ENCODE data around the gene FIGLA. TPM values are rescaled to one million over a fixed set of nuclear protein-coding genes. Genes with fewer than 3 reads are reported as not detected.
A peak's percentile ranks its signal among the peaks of the same experiment; 100 is the strongest.

Gene FIGLA, protein sequence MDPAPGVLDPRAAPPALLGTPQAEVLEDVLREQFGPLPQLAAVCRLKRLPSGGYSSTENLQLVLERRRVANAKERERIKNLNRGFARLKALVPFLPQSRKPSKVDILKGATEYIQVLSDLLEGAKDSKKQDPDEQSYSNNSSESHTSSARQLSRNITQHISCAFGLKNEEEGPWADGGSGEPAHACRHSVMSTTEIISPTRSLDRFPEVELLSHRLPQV
- not detected for polyA plus RNA-seq (2013, experiment 1 of 2)
- polyA plus RNA-seq (2013, experiment 2 of 2), result not detected

GRCh38 chr2:70790136-70790828 lies at the start of gene FIGLA:
Gene FIGLA, minus strand, starts transcription at chr2:70790643. Its CDS starts 5 bp downstream, at chr2:70790638.
- Histone ChIP-seq H3K4me1 (ENCODE audit: control insufficient read depth, low read depth, low read length) (no peaks in the 10 kb centered on the region), H2BK120ac (ENCODE audit: low read depth, low read length) (no peak within 1 kb of the TSS), H3K4ac (ENCODE audit: low read depth, low read length) (no peak within 1 kb of the TSS), H4K8ac (ENCODE audit: low read depth, low read length) (no peak within 1 kb of the TSS), H2BK15ac (replicated peaks; ENCODE audit: low read depth) (no peak within 1 kb of the TSS), H3K79me2 (ENCODE audit: control insufficient read depth, insufficient read depth, low read length) (no peaks in the 10 kb centered on the region), H3K79me1 (ENCODE audit: low read length) (no peaks in the 10 kb centered on the region), H3K27me3 (ENCODE audit: insufficient read depth, low read length, poor library complexity) (peaks cover 29% of the 10 kb centered on the region), H2BK5ac (ENCODE audit: low read length) (no peak within 1 kb of the TSS), H3K36me3 (ENCODE audit: control insufficient read depth, insufficient read depth, low read length) (no peaks in the 10 kb centered on the region), H3K9ac (ENCODE audit: low read length) (no peak within 1 kb of the TSS), H4K5ac (ENCODE audit: low read length) (no peak within 1 kb of the TSS), H3K27ac (ENCODE audit: low read depth, low read length) (no peak within 1 kb of the TSS), H3K4me2 (ENCODE audit: low read length) (peak within 1 kb of the TSS; percentile 16), H3K4me3 (ENCODE audit: low read length) (no peak within 1 kb of the TSS), H3K56ac (ENCODE audit: low read length) (no peak within 1 kb of the TSS), H3K18ac (ENCODE audit: low read length) (no peak within 1 kb of the TSS), H3K23ac (ENCODE audit: low read length) (no peak within 1 kb of the TSS), H2AK5ac (ENCODE audit: low read length) (no peak within 1 kb of the TSS)
- DNase-seq, result peak; percentile 45
- WGBS (ENCODE audit: extremely low coverage, insufficient coverage, low lambda C conversion rate), result no CpG with 5 or more reads among the region's 69 CpGs

DNA sequence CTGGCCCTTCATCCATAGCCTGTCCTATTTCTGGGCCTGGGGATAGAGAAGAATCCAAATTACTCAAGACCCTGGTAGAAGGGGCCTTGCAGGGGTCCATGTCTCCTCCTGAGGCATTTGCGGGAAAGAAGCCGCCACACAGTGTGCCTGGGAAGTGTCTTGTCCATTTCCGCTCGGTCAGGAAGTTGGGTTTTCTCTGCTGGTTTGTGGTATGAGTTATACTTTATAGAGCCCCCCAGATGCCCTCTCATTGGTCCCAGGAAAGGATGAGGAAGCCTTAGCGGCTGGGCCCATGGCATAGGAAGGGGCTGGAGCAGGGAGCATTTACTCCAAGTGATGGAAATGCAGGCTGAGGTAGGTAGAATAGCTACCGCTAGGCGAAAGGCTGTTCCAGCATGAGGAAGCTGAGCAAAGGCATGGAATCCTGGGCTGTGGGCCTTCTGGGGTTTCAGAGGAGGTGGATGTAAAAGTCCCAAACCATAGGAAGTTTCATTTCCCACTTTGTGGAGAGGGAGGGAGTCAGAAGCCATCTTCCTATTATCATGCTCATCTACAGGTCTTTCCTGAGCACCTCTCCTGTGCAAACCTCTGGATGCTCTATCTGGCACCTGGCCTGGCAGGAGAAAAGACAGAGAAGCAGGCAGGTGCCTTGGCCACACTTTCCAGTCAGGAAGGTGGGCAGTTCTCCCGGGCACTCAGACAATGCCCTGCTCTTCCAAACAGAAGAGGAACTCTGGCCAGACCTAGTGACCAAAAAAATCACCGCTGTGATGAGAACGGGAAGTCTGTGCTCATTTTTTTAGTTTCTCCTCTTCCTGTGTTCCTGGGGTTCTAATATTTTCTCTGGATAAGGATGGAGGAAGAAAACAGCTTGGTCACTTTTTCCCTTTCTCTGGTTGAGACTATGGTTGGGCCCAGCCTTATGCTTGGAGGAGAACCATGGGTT lies 47.8 kb upstream of the FIGLA start:
- no peak overlapping the region for H3K18ac ChIP-seq (ENCODE audit: low read length)
- no peak overlapping the region for H4K5ac ChIP-seq (ENCODE audit: low read length)
- no peak overlapping the region for H3K23ac ChIP-seq (ENCODE audit: low read length)
- H3K79me1 ChIP-seq (ENCODE audit: low read length), result no peaks in the 10 kb centered on the region
- no peak overlapping the region for H2BK15ac ChIP-seq (replicated peaks; ENCODE audit: low read depth)
- no peak for DNase-seq
- no peak overlapping the region for H3K27ac ChIP-seq (ENCODE audit: low read depth, low read length)
- no peak overlapping the region for H3K4me2 ChIP-seq (ENCODE audit: low read length)
- no peak overlapping the region for H3K56ac ChIP-seq (ENCODE audit: low read length)
- H3K9ac ChIP-seq (ENCODE audit: low read length), result no peak overlapping the region
- no peaks in the 10 kb centered on the region for H3K36me3 ChIP-seq (ENCODE audit: control insufficient read depth, insufficient read depth, low read length)
- no peaks in the 10 kb centered on the region for H3K4me1 ChIP-seq (ENCODE audit: control insufficient read depth, low read depth, low read length)
- H2AK5ac ChIP-seq (ENCODE audit: low read length), result no peak overlapping the region
- H3K4ac ChIP-seq (ENCODE audit: low read depth, low read length), result no peak overlapping the region
- H3K27me3 ChIP-seq (ENCODE audit: insufficient read depth, low read length, poor library complexity), result no peaks in the 10 kb centered on the region
- no peaks in the 10 kb centered on the region for H3K79me2 ChIP-seq (ENCODE audit: control insufficient read depth, insufficient read depth, low read length)
- no peak overlapping the region for H3K4me3 ChIP-seq (ENCODE audit: low read length)
- no CpG with 5 or more reads among the region's 10 CpGs for WGBS (ENCODE audit: extremely low coverage, insufficient coverage, low lambda C conversion rate)
- no peak overlapping the region for H4K8ac ChIP-seq (ENCODE audit: low read depth, low read length)
- H2BK120ac ChIP-seq (ENCODE audit: low read depth, low read length), result no peak overlapping the region
- no peak overlapping the region for H2BK5ac ChIP-seq (ENCODE audit: low read length)

DNA sequence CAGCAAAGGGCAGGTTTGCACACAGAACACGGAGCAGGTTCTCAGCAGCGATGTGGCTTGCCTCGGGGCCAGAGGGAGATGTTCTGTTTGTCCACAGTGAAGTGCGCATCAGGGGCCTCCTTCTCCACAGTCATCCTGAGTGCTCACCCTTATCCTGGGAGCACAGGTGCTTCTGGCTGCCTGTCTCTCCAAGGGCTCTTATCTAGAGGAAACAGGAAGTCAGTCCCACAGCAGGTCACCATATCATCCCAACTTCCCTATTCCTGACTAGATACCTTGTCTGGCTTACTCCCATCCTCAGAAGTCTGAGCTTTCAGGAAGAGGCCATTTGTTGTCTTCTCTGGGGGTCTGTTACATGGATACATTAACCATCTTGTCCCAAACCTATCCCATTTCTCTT lies 45.2 kb upstream of the FIGLA start, which contains the start of gene CD207:
CD207 (minus strand) TSS at position 174 of the 400 bp plus-strand sequence; CDS start at position 134, 40 bp downstream.
- no peak within 1 kb of the TSS for H2BK15ac ChIP-seq (replicated peaks; ENCODE audit: low read depth)
- no peak within 1 kb of the TSS for H2BK120ac ChIP-seq (ENCODE audit: low read depth, low read length)
- no peak within 1 kb of the TSS for H4K5ac ChIP-seq (ENCODE audit: low read length)
- no peak within 1 kb of the TSS for H3K23ac ChIP-seq (ENCODE audit: low read length)
- no peak for DNase-seq
- H3K4ac ChIP-seq (ENCODE audit: low read depth, low read length), result no peak within 1 kb of the TSS
- no peak within 1 kb of the TSS for H2AK5ac ChIP-seq (ENCODE audit: low read length)
- no peak within 1 kb of the TSS for H3K56ac ChIP-seq (ENCODE audit: low read length)
- no peaks in the 10 kb centered on the region for H3K36me3 ChIP-seq (ENCODE audit: control insufficient read depth, insufficient read depth, low read length)
- H3K9ac ChIP-seq (ENCODE audit: low read length), result no peak within 1 kb of the TSS
- no peaks in the 10 kb centered on the region for H3K79me1 ChIP-seq (ENCODE audit: low read length)
- H3K18ac ChIP-seq (ENCODE audit: low read length), result no peak within 1 kb of the TSS
- no peaks in the 10 kb centered on the region for H3K79me2 ChIP-seq (ENCODE audit: control insufficient read depth, insufficient read depth, low read length)
- no peak within 1 kb of the TSS for H4K8ac ChIP-seq (ENCODE audit: low read depth, low read length)
- H3K4me1 ChIP-seq (ENCODE audit: control insufficient read depth, low read depth, low read length), result no peaks in the 10 kb centered on the region
- H3K4me2 ChIP-seq (ENCODE audit: low read length), result no peak within 1 kb of the TSS
- no CpG with 5 or more reads among the region's 4 CpGs for WGBS (ENCODE audit: extremely low coverage, insufficient coverage, low lambda C conversion rate)
- no peak within 1 kb of the TSS for H2BK5ac ChIP-seq (ENCODE audit: low read length)
- no peak within 1 kb of the TSS for H3K4me3 ChIP-seq (ENCODE audit: low read length)
- H3K27me3 ChIP-seq (ENCODE audit: insufficient read depth, low read length, poor library complexity), result no peaks in the 10 kb centered on the region
- no peak within 1 kb of the TSS for H3K27ac ChIP-seq (ENCODE audit: low read depth, low read length)

- no peaks in the 10 kb centered on the region for H3K27me3 ChIP-seq (ENCODE audit: insufficient read depth, low read length, poor library complexity)
- no CpG with 5 or more reads among the region's 4 CpGs for WGBS (ENCODE audit: extremely low coverage, insufficient coverage, low lambda C conversion rate)
- H3K36me3 ChIP-seq (ENCODE audit: control insufficient read depth, insufficient read depth, low read length), result no peaks in the 10 kb centered on the region
- H3K9ac ChIP-seq (ENCODE audit: low read length), result no peak overlapping the region
- H2AK5ac ChIP-seq (ENCODE audit: low read length), result no peak overlapping the region
- H3K4me1 ChIP-seq (ENCODE audit: control insufficient read depth, low read depth, low read length), result no peaks in the 10 kb centered on the region
- H3K79me2 ChIP-seq (ENCODE audit: control insufficient read depth, insufficient read depth, low read length), result no peaks in the 10 kb centered on the region
- no peak overlapping the region for H3K56ac ChIP-seq (ENCODE audit: low read length)
- no peak overlapping the region for H2BK15ac ChIP-seq (replicated peaks; ENCODE audit: low read depth)
- no peak overlapping the region for H3K4me2 ChIP-seq (ENCODE audit: low read length)
- H3K4ac ChIP-seq (ENCODE audit: low read depth, low read length), result no peak overlapping the region
- DNase-seq, result no peak
- no peak overlapping the region for H3K27ac ChIP-seq (ENCODE audit: low read depth, low read length)
- H3K79me1 ChIP-seq (ENCODE audit: low read length), result no peaks in the 10 kb centered on the region
- H4K5ac ChIP-seq (ENCODE audit: low read length), result no peak overlapping the region
- no peak overlapping the region for H3K23ac ChIP-seq (ENCODE audit: low read length)
- no peak overlapping the region for H3K4me3 ChIP-seq (ENCODE audit: low read length)
- no peak overlapping the region for H3K18ac ChIP-seq (ENCODE audit: low read length)
- no peak overlapping the region for H2BK120ac ChIP-seq (ENCODE audit: low read depth, low read length)
- no peak overlapping the region for H4K8ac ChIP-seq (ENCODE audit: low read depth, low read length)
- no peak overlapping the region for H2BK5ac ChIP-seq (ENCODE audit: low read length)
Measured at GRCh38 chr2:70834881-70835280, 44.4 kb upstream of the FIGLA start.

DNA sequence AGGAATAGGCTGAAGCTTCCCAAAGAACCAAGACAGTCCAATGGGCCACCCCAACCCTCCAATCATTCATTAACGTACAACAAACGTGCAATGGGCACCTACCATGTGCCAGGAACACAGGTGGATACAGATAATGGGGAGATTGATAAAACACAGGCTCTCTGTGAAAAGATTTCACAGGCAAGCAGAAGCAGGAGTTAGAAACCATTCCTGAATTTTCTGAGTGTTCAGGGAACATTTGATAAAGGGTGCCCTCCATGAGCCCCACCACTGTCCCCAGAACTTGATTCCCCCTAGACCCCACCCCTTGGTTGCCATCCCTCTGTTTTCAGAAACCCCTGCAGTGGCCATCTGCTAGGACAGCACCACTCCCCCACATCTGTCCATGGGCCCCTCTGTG lies 43.7 kb upstream of the FIGLA start:
- DNase-seq, result no peak
- no peak overlapping the region for H3K56ac ChIP-seq (ENCODE audit: low read length)
- no peak overlapping the region for H2BK120ac ChIP-seq (ENCODE audit: low read depth, low read length)
- H4K5ac ChIP-seq (ENCODE audit: low read length), result no peak overlapping the region
- no peak overlapping the region for H3K9ac ChIP-seq (ENCODE audit: low read length)
- no peak overlapping the region for H3K4me3 ChIP-seq (ENCODE audit: low read length)
- H3K79me1 ChIP-seq (ENCODE audit: low read length), result no peaks in the 10 kb centered on the region
- H3K36me3 ChIP-seq (ENCODE audit: control insufficient read depth, insufficient read depth, low read length), result no peaks in the 10 kb centered on the region
- no peak overlapping the region for H3K18ac ChIP-seq (ENCODE audit: low read length)
- no peak overlapping the region for H2BK5ac ChIP-seq (ENCODE audit: low read length)
- H3K79me2 ChIP-seq (ENCODE audit: control insufficient read depth, insufficient read depth, low read length), result no peaks in the 10 kb centered on the region
- H3K4me2 ChIP-seq (ENCODE audit: low read length), result no peak overlapping the region
- H3K4me1 ChIP-seq (ENCODE audit: control insufficient read depth, low read depth, low read length), result no peaks in the 10 kb centered on the region
- no peak overlapping the region for H3K4ac ChIP-seq (ENCODE audit: low read depth, low read length)
- no peaks in the 10 kb centered on the region for H3K27me3 ChIP-seq (ENCODE audit: insufficient read depth, low read length, poor library complexity)
- H2AK5ac ChIP-seq (ENCODE audit: low read length), result no peak overlapping the region
- no CpG with 5 or more reads among the region's 2 CpGs for WGBS (ENCODE audit: extremely low coverage, insufficient coverage, low lambda C conversion rate)
- no peak overlapping the region for H3K23ac ChIP-seq (ENCODE audit: low read length)
- no peak overlapping the region for H4K8ac ChIP-seq (ENCODE audit: low read depth, low read length)
- H3K27ac ChIP-seq (ENCODE audit: low read depth, low read length), result no peak overlapping the region
- no peak overlapping the region for H2BK15ac ChIP-seq (replicated peaks; ENCODE audit: low read depth)
